Cardiac muscle cell (in vitro differentiated cells and primary cell): ENCODE results near the gene ARFGAP1. TPM values are rescaled to one million over a fixed set of nuclear protein-coding genes. Genes with fewer than 3 reads are reported as not detected.
"Not testable (repeated sequence)": the region's sequence is repeated elsewhere in the genome, so short reads cannot be mapped to it uniquely, and the experiment has no call there.

Experiments
- DNase-seq, 2 donors: peaks; one replicate each; pipeline versions ENCODE4 v3.0.0 to v3.0.0-alpha.2; 2010 to 2017; ENCODE audit warnings: low read depth in 1 of 2, low spot score in 1 of 2
- H3K27ac ChIP-seq: fragments of 200-600 bp; sonication (generic); 2 replicates; pipeline ENCODE4 v1.5.1; 2016
- H3K27me3 ChIP-seq: fragments of 200-600 bp; sonication (generic); 2 replicates; pipeline ENCODE4 v1.6.0; 2016; ENCODE audit warnings: control low read depth
- H3K36me3 ChIP-seq: fragments of 200-600 bp; sonication (generic); 2 replicates; pipeline ENCODE4 v1.5.1; 2016; ENCODE audit warnings: control low read depth
- H3K4me1 ChIP-seq: fragments of 200-600 bp; sonication (generic); 2 replicates; pipeline ENCODE4 v1.8.1; 2017; ENCODE audit warnings: low read depth, mild to moderate bottlenecking, mixed run types
- H3K4me3 ChIP-seq: fragments of 200-600 bp; sonication (generic); 2 replicates; pipeline ENCODE4 v1.5.1; 2016; ENCODE audit warnings: mild to moderate bottlenecking
- H3K9me3 ChIP-seq: fragments of 200-600 bp; sonication (generic); 2 replicates; pipeline ENCODE4 v1.5.1; 2017; ENCODE audit warnings: low read depth, mild to moderate bottlenecking, control low read depth
- CTCF ChIP-seq: IDR thresholded peaks from 2 replicates; pipeline ENCODE4 v1.5.1; 2012; ENCODE audit warnings: low read depth, mild to moderate bottlenecking, low read length
- polyA plus RNA-seq: library from polyadenylated mRNA; unstranded; fragments of >200 nt; fragmentation: Nextera tagmentation; extraction: Ambion mirVana; gene quantifications from 2 replicates; pipeline ENCODE4 v1.2.1, GENCODE V29; 2016
- total RNA-seq: library from RNA; depleted of rRNA; stranded (reverse); fragments of >200 nt; gene quantifications from 2 replicates; pipeline ENCODE4 v1.2.3, GENCODE V29; 2016

Gene ARFGAP1
- total and polyA plus RNA-seq, 2 experiments from 2014 or later = 85.3 to 96.5 TPM

- Histone ChIP-seq H3K36me3 (no peaks in the 10 kb centered on the region), H3K27ac (no peak overlapping the region), H3K27me3 (no peaks in the 10 kb centered on the region), H3K4me1 (no peaks in the 10 kb centered on the region), H3K4me3 (no peak overlapping the region), H3K9me3 (no peaks in the 10 kb centered on the region)
- no peak for TF ChIP-seq CTCF
- no peak for DNase-seq
Measured at GRCh38 chr20:63331741-63332400, 59.3 kb downstream of the ARFGAP1 start.

GRCh38 chr20:63332488-63333240 is 60.1 kb downstream of the ARFGAP1 start:
- no peaks in the 10 kb centered on the region for H3K36me3 ChIP-seq
- no peak for TF ChIP-seq CTCF
- DNase-seq = no peak

GRCh38 chr20:63333241-63333836 is 60.7 kb downstream of the ARFGAP1 start:
- no peak for TF ChIP-seq CTCF
- Histone ChIP-seq H3K9me3 (no peaks in the 10 kb centered on the region), H3K4me3 (no peak overlapping the region), H3K4me1 (no peaks in the 10 kb centered on the region), H3K36me3 (no peaks in the 10 kb centered on the region), H3K27me3 (no peaks in the 10 kb centered on the region), H3K27ac (no peak overlapping the region)
- no peak for DNase-seq

More at GRCh38 chr20:63332488-63333240, 60.1 kb downstream of the ARFGAP1 start:
- Histone ChIP-seq H3K27me3 (no peaks in the 10 kb centered on the region), H3K4me1 (no peaks in the 10 kb centered on the region), H3K27ac (no peak overlapping the region), H3K4me3 (no peak overlapping the region), H3K9me3 (no peaks in the 10 kb centered on the region)

GRCh38 chr20:63334356-63334755 is 61.7 kb downstream of the ARFGAP1 start:
- Histone ChIP-seq H3K4me3 (no peak overlapping the region), H3K27ac (no peak overlapping the region), H3K27me3 (no peaks in the 10 kb centered on the region), H3K9me3 (no peaks in the 10 kb centered on the region), H3K36me3 (no peaks in the 10 kb centered on the region), H3K4me1 (no peaks in the 10 kb centered on the region)
- DNase-seq = no peak
- no peak for TF ChIP-seq CTCF

GRCh38 chr20:63335060-63335459 is 62.4 kb downstream of the ARFGAP1 start:
- H3K4me3 ChIP-seq, H3K4me1 ChIP-seq, H3K27ac ChIP-seq: not testable (repeated sequence)

GRCh38 chr20:63335711-63336110 is 63.1 kb downstream of the ARFGAP1 start:
- H3K27ac ChIP-seq = no peak overlapping the region
- TF ChIP-seq CTCF = no peak
- no peak for DNase-seq
- no peak overlapping the region for H3K4me3 ChIP-seq
- H3K36me3 ChIP-seq = no peaks in the 10 kb centered on the region
- no peaks in the 10 kb centered on the region for H3K9me3 ChIP-seq
- no peaks in the 10 kb centered on the region for H3K27me3 ChIP-seq
- H3K4me1 ChIP-seq = no peaks in the 10 kb centered on the region

More at GRCh38 chr20:63335060-63335459, 62.4 kb downstream of the ARFGAP1 start:
- H3K27me3 ChIP-seq, H3K36me3 ChIP-seq, H3K9me3 ChIP-seq, DNase-seq: not testable (repeated sequence)
